Right lobe of liver (tissue), 4 donors: ENCODE data around the gene LRP5.

Source experiments
- POLR2A ChIP-seq: fragments of 450-650 bp; IDR thresholded peaks from one replicate; pipeline ENCODE4 v1.6.1; 2017; ENCODE audit warnings: antibody characterized with exemption, mild to moderate bottlenecking
- TF ChIP-seq, protein P1 (sequence below), 4 donors: fragments of 200-600 bp in 3 of 4; fragments of 450-650 bp in 1 of 4; IDR thresholded peaks; one replicate each; pipeline versions ENCODE4 v1.5.1 to v1.8.0; 2016 to 2022; ENCODE audit warnings: antibody characterized with exemption in 4 of 4, mild to moderate bottlenecking in 2 of 4
- donor health status: DM: no; HTN: no; CAD: no.
- donor health status: DM: no; HTN: no; CAD: no.
- donor health status: DM: no; HTN: yes; CAD: no.

GRCh38 chr11:68273026-68273738 lies 39.2 kb upstream of the LRP5 start:
- TF ChIP-seq, protein P1, sequence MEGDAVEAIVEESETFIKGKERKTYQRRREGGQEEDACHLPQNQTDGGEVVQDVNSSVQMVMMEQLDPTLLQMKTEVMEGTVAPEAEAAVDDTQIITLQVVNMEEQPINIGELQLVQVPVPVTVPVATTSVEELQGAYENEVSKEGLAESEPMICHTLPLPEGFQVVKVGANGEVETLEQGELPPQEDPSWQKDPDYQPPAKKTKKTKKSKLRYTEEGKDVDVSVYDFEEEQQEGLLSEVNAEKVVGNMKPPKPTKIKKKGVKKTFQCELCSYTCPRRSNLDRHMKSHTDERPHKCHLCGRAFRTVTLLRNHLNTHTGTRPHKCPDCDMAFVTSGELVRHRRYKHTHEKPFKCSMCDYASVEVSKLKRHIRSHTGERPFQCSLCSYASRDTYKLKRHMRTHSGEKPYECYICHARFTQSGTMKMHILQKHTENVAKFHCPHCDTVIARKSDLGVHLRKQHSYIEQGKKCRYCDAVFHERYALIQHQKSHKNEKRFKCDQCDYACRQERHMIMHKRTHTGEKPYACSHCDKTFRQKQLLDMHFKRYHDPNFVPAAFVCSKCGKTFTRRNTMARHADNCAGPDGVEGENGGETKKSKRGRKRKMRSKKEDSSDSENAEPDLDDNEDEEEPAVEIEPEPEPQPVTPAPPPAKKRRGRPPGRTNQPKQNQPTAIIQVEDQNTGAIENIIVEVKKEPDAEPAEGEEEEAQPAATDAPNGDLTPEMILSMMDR (IDR thresholded peaks at IDR 0.05): no peak
- TF ChIP-seq POLR2A: no peak
